ENCODE data around the gene SLC6A15. TPM values are rescaled to one million over a fixed set of nuclear protein-coding genes. Genes with fewer than 3 reads are reported as not detected.

SLC6A15 gene
- total RNA-seq, 1 donor from 2014 or later: not detected

- no peaks in the 10 kb centered on the region for H3K9me3 Mint-ChIP-seq
- no peak overlapping the region for H3K27ac Mint-ChIP-seq
- DNase-seq (ENCODE audit: low spot score): no peak
- H3K36me3 Mint-ChIP-seq (ENCODE audit: low read depth): no peaks in the 10 kb centered on the region
- peak overlapping the region; percentile 75 for H3K4me3 Mint-ChIP-seq (ENCODE audit: low read depth)
- H3K27me3 Mint-ChIP-seq (ENCODE audit: low read depth): peaks cover 37% of the 10 kb centered on the region
- intact Hi-C loops (cut with micrococcal nuclease): loop anchor here (5.0 kb wide), 1 partner anchor 366 kb away; no protein-coding TSS in a partner anchor
- H3K4me1 Mint-ChIP-seq (ENCODE audit: low read depth): peaks cover 10% of the 10 kb centered on the region
Observed at GRCh38 chr12:84911271-84912197, 1.1 kb downstream of the SLC6A15 start.

GRCh38 chr12:84910549-84911241 lies 1.9 kb downstream of the SLC6A15 start:
- H3K36me3 Mint-ChIP-seq (ENCODE audit: low read depth): no peaks in the 10 kb centered on the region
- no peak for DNase-seq (ENCODE audit: low spot score)
- intact Hi-C loops (cut with micrococcal nuclease): loop anchor here (5.0 kb wide), 1 partner anchor 367 kb away; no protein-coding TSS in a partner anchor
- no peaks in the 10 kb centered on the region for H3K9me3 Mint-ChIP-seq
- peak overlapping the region; percentile 75 for H3K4me3 Mint-ChIP-seq (ENCODE audit: low read depth)
- H3K4me1 Mint-ChIP-seq (ENCODE audit: low read depth): peaks cover 10% of the 10 kb centered on the region
- H3K27me3 Mint-ChIP-seq (ENCODE audit: low read depth): peaks cover 37% of the 10 kb centered on the region
- H3K27ac Mint-ChIP-seq: no peak overlapping the region

- no peaks in the 10 kb centered on the region for H3K4me1 Mint-ChIP-seq (ENCODE audit: low read depth)
- no peak for DNase-seq (ENCODE audit: low spot score)
- H3K9me3 Mint-ChIP-seq: no peaks in the 10 kb centered on the region
- intact Hi-C loops (cut with micrococcal nuclease): no loop called here
- H3K4me3 Mint-ChIP-seq (ENCODE audit: low read depth): no peak overlapping the region
- no peaks in the 10 kb centered on the region for H3K36me3 Mint-ChIP-seq (ENCODE audit: low read depth)
- H3K27ac Mint-ChIP-seq: no peak overlapping the region
- H3K27me3 Mint-ChIP-seq (ENCODE audit: low read depth): peaks cover under 1% of the 10 kb centered on the region
Observed at GRCh38 chr12:84904051-84904450, 8.5 kb downstream of the SLC6A15 start.

- no peaks in the 10 kb centered on the region for H3K27me3 Mint-ChIP-seq (ENCODE audit: low read depth)
- intact Hi-C loops (cut with micrococcal nuclease): no loop called here
- H3K27ac Mint-ChIP-seq: no peak overlapping the region
- H3K9me3 Mint-ChIP-seq: no peaks in the 10 kb centered on the region
- no peak for DNase-seq (ENCODE audit: low spot score)
- no peak overlapping the region for H3K4me3 Mint-ChIP-seq (ENCODE audit: low read depth)
- H3K4me1 Mint-ChIP-seq (ENCODE audit: low read depth): no peaks in the 10 kb centered on the region
- no peaks in the 10 kb centered on the region for H3K36me3 Mint-ChIP-seq (ENCODE audit: low read depth)
Observed at GRCh38 chr12:84891106-84891838, 21.3 kb downstream of the SLC6A15 start.

- Mint-ChIP-seq H3K27me3 (ENCODE audit: low read depth) (no peaks in the 10 kb centered on the region), H3K27ac (no peak overlapping the region), H3K9me3 (no peaks in the 10 kb centered on the region), H3K4me3 (ENCODE audit: low read depth) (no peak overlapping the region), H3K36me3 (ENCODE audit: low read depth) (no peaks in the 10 kb centered on the region), H3K4me1 (ENCODE audit: low read depth) (no peaks in the 10 kb centered on the region)
- intact Hi-C loops (cut with micrococcal nuclease): no loop called here
- no peak for DNase-seq (ENCODE audit: low spot score)
Observed at GRCh38 chr12:84889818-84890217, 22.8 kb downstream of the SLC6A15 start.

- no peaks in the 10 kb centered on the region for H3K9me3 Mint-ChIP-seq
- no peak overlapping the region for H3K27ac Mint-ChIP-seq
- H3K4me3 Mint-ChIP-seq (ENCODE audit: low read depth): no peak overlapping the region
- H3K27me3 Mint-ChIP-seq (ENCODE audit: low read depth): no peaks in the 10 kb centered on the region
- H3K36me3 Mint-ChIP-seq (ENCODE audit: low read depth): no peaks in the 10 kb centered on the region
- no peaks in the 10 kb centered on the region for H3K4me1 Mint-ChIP-seq (ENCODE audit: low read depth)
- intact Hi-C loops (cut with micrococcal nuclease): no loop called here
- DNase-seq (ENCODE audit: low spot score): no peak
Observed at GRCh38 chr12:84888861-84889260, 23.7 kb downstream of the SLC6A15 start.

GRCh38 chr12:84877340-84877739 lies 35.3 kb downstream of the SLC6A15 start:
- intact Hi-C loops (cut with micrococcal nuclease): no loop called here
- no peaks in the 10 kb centered on the region for H3K9me3 Mint-ChIP-seq
- no peak overlapping the region for H3K27ac Mint-ChIP-seq
- no peaks in the 10 kb centered on the region for H3K27me3 Mint-ChIP-seq (ENCODE audit: low read depth)
- no peak for DNase-seq (ENCODE audit: low spot score)
- H3K4me1 Mint-ChIP-seq (ENCODE audit: low read depth): no peaks in the 10 kb centered on the region
- H3K36me3 Mint-ChIP-seq (ENCODE audit: low read depth): no peaks in the 10 kb centered on the region
- no peak overlapping the region for H3K4me3 Mint-ChIP-seq (ENCODE audit: low read depth)

GRCh38 chr12:84875241-84875640 lies 37.4 kb downstream of the SLC6A15 start:
- no peak overlapping the region for H3K27ac Mint-ChIP-seq
- intact Hi-C loops (cut with micrococcal nuclease): no loop called here
- H3K4me3 Mint-ChIP-seq (ENCODE audit: low read depth): no peak overlapping the region
- no peaks in the 10 kb centered on the region for H3K36me3 Mint-ChIP-seq (ENCODE audit: low read depth)
- no peaks in the 10 kb centered on the region for H3K9me3 Mint-ChIP-seq
- no peak for DNase-seq (ENCODE audit: low spot score)
- H3K4me1 Mint-ChIP-seq (ENCODE audit: low read depth): no peaks in the 10 kb centered on the region
- H3K27me3 Mint-ChIP-seq (ENCODE audit: low read depth): no peaks in the 10 kb centered on the region

- Mint-ChIP-seq H3K27me3 (ENCODE audit: low read depth) (no peaks in the 10 kb centered on the region), H3K4me1 (ENCODE audit: low read depth) (no peaks in the 10 kb centered on the region), H3K27ac (no peak overlapping the region), H3K36me3 (ENCODE audit: low read depth) (no peaks in the 10 kb centered on the region), H3K4me3 (ENCODE audit: low read depth) (no peak overlapping the region), H3K9me3 (no peaks in the 10 kb centered on the region)
- intact Hi-C loops (cut with micrococcal nuclease): loop anchor here (1.0 kb wide), 2 partner anchors 155 to 183 kb away; no protein-coding TSS in a partner anchor
- no peak for DNase-seq (ENCODE audit: low spot score)
Observed at GRCh38 chr12:84874825-84875139, 37.8 kb downstream of the SLC6A15 start.

- Mint-ChIP-seq H3K36me3 (ENCODE audit: low read depth) (no peaks in the 10 kb centered on the region), H3K4me1 (ENCODE audit: low read depth) (no peaks in the 10 kb centered on the region)
- no peak for DNase-seq (ENCODE audit: low spot score)
Observed at GRCh38 chr12:84874125-84874824, 38.3 kb downstream of the SLC6A15 start.

GRCh38 chr12:84862186-84862585 lies 50.4 kb downstream of the SLC6A15 start:
- Mint-ChIP-seq H3K4me1 (ENCODE audit: low read depth) (no peaks in the 10 kb centered on the region), H3K9me3 (no peaks in the 10 kb centered on the region), H3K4me3 (ENCODE audit: low read depth) (no peak overlapping the region), H3K36me3 (ENCODE audit: low read depth) (no peaks in the 10 kb centered on the region), H3K27me3 (ENCODE audit: low read depth) (no peaks in the 10 kb centered on the region), H3K27ac (no peak overlapping the region)
- intact Hi-C loops (cut with micrococcal nuclease): no loop called here
- no peak for DNase-seq (ENCODE audit: low spot score)

More at GRCh38 chr12:84874125-84874824, 38.3 kb downstream of the SLC6A15 start:
- Mint-ChIP-seq H3K27me3 (ENCODE audit: low read depth) (no peaks in the 10 kb centered on the region), H3K4me3 (ENCODE audit: low read depth) (no peak overlapping the region), H3K9me3 (no peaks in the 10 kb centered on the region), H3K27ac (no peak overlapping the region)
- intact Hi-C loops (cut with micrococcal nuclease): loop anchor here (1.0 kb wide), 2 partner anchors 155 to 183 kb away; no protein-coding TSS in a partner anchor

- Mint-ChIP-seq H3K27me3 (ENCODE audit: low read depth) (no peaks in the 10 kb centered on the region), H3K4me1 (ENCODE audit: low read depth) (no peaks in the 10 kb centered on the region), H3K4me3 (ENCODE audit: low read depth) (no peak overlapping the region), H3K36me3 (ENCODE audit: low read depth) (no peaks in the 10 kb centered on the region), H3K27ac (no peak overlapping the region), H3K9me3 (no peaks in the 10 kb centered on the region)
- intact Hi-C loops (cut with micrococcal nuclease): no loop called here
- DNase-seq (ENCODE audit: low spot score): no peak
Observed at GRCh38 chr12:84860718-84861117, 51.9 kb downstream of the SLC6A15 start.

Data from activated T-helper 2 cell treated with anti-CD3 and anti-CD28 coated beads, Interferon-gamma antibody, Interleukin-2, Interleukin-4, amounts not matched to agents 10 μg/mL and 5 μg/mL and 100 μg/mL, durations not matched to agents 14 hours and 24 hours and 36 hours (primary cell).